HL-60 (cell line): Measurements from ENCODE around the gene CYP8B1.

Source experiments
- POLR2AphosphoS5 ChIP-seq: IDR thresholded peaks from 2 replicates; pipeline ENCODE4 v1.6.1; 2012; ENCODE audit warnings: low read depth
- TF ChIP-seq, protein P1 (sequence below): IDR thresholded peaks from one replicate; pipeline ENCODE4 v1.5.1; 2011; ENCODE audit warnings: low read length, control low read depth, inconsistent platforms; ENCODE audit not compliant: insufficient read depth

DNA sequence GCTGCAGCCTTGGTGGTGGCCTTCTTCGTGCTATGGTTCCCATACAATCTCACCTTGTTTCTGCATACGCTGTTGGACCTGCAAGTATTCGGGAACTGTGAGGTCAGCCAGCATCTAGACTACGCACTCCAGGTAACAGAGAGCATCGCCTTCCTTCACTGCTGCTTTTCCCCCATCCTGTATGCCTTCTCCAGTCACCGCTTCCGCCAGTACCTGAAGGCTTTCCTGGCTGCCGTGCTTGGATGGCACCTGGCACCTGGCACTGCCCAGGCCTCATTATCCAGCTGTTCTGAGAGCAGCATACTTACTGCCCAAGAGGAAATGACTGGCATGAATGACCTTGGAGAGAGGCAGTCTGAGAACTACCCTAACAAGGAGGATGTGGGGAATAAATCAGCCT lies 10.4 kb downstream of the CYP8B1 start:
- TF ChIP-seq POLR2AphosphoS5, result no peak
- TF ChIP-seq, protein P1, sequence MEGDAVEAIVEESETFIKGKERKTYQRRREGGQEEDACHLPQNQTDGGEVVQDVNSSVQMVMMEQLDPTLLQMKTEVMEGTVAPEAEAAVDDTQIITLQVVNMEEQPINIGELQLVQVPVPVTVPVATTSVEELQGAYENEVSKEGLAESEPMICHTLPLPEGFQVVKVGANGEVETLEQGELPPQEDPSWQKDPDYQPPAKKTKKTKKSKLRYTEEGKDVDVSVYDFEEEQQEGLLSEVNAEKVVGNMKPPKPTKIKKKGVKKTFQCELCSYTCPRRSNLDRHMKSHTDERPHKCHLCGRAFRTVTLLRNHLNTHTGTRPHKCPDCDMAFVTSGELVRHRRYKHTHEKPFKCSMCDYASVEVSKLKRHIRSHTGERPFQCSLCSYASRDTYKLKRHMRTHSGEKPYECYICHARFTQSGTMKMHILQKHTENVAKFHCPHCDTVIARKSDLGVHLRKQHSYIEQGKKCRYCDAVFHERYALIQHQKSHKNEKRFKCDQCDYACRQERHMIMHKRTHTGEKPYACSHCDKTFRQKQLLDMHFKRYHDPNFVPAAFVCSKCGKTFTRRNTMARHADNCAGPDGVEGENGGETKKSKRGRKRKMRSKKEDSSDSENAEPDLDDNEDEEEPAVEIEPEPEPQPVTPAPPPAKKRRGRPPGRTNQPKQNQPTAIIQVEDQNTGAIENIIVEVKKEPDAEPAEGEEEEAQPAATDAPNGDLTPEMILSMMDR, result no peak
